SK-N-SH treated with all-trans-retinoic acid at 6 μM for 48 hours (cell line): ENCODE results near the gene PAPPA.

Experiments used
- ATAC-seq: fragments of 200-7000 bp; cut with Tn5 transposase; 3 replicates; pipeline ENCODE4 v1.9.1; 2020; ENCODE audit warnings: mild to moderate bottlenecking, moderate library complexity
- ARNTL ChIP-seq: fragments of 450-650 bp; formaldehyde crosslinking; IDR thresholded peaks from 2 replicates; pipeline ENCODE4 v1.5.0; 2020; ENCODE audit warnings: low read depth, mild to moderate bottlenecking, moderate library complexity, borderline replicate concordance
- BACH2 ChIP-seq: fragments of 250-450 bp; sonication (Bioruptor Pico); IDR thresholded peaks from 2 replicates; pipeline ENCODE4 v1.9.0; 2021; ENCODE audit warnings: mild to moderate bottlenecking, borderline replicate concordance
- CSDC2 ChIP-seq: fragments of 250-450 bp; sonication (Bioruptor Pico); IDR thresholded peaks from 2 replicates; pipeline ENCODE4 v1.5.0; 2020; ENCODE audit warnings: mild to moderate bottlenecking, moderate library complexity
- CSRNP3 ChIP-seq: fragments of 250-450 bp; sonication (Bioruptor Pico); IDR thresholded peaks from 2 replicates; pipeline ENCODE4 v1.5.1; 2021; ENCODE audit warnings: mild to moderate bottlenecking, moderate library complexity
- ESRRG ChIP-seq: fragments of 250-450 bp; sonication (Bioruptor Pico); IDR thresholded peaks from 2 replicates; pipeline ENCODE4 v1.6.1; 2021; ENCODE audit warnings: mild to moderate bottlenecking
- GLIS3 ChIP-seq: fragments of 250-450 bp; sonication (Bioruptor Pico); IDR thresholded peaks from 2 replicates; pipeline ENCODE4 v1.5.0; 2020; ENCODE audit warnings: mild to moderate bottlenecking, moderate library complexity
- ISL1 ChIP-seq: fragments of 250-450 bp; sonication (Bioruptor Pico); IDR thresholded peaks from 2 replicates; pipeline ENCODE4 v2.1.2; 2022; ENCODE audit warnings: mild to moderate bottlenecking, moderate library complexity
- OSR1 ChIP-seq: fragments of 250-450 bp; sonication (Bioruptor Pico); IDR thresholded peaks from 2 replicates; pipeline ENCODE4 v1.8.0; 2022; ENCODE audit warnings: moderate library complexity, mild to moderate bottlenecking, inconsistent platforms
- PATZ1 ChIP-seq: fragments of 250-450 bp; sonication (Bioruptor Pico); IDR thresholded peaks from 2 replicates; pipeline ENCODE4 v1.8.0; 2020; ENCODE audit warnings: mild to moderate bottlenecking, moderate library complexity, borderline replicate concordance
- POU6F1 ChIP-seq: fragments of 250-450 bp; sonication (Bioruptor Pico); IDR thresholded peaks from 2 replicates; pipeline ENCODE4 v1.8.0; 2021; ENCODE audit warnings: low read depth, mild to moderate bottlenecking, moderate library complexity, borderline replicate concordance
- RARB ChIP-seq: fragments of 250-450 bp; sonication (Bioruptor Pico); IDR thresholded peaks from 2 replicates; pipeline ENCODE4 v1.8.0; 2021; ENCODE audit warnings: mild to moderate bottlenecking, moderate library complexity
- SNAI2 ChIP-seq: fragments of 250-450 bp; sonication (Bioruptor Pico); IDR thresholded peaks from 2 replicates; pipeline ENCODE4 v1.5.0; 2020; ENCODE audit warnings: mild to moderate bottlenecking, moderate library complexity
- TCF4 ChIP-seq: fragments of 250-450 bp; sonication (Bioruptor Pico); IDR thresholded peaks from 2 replicates; pipeline ENCODE4 v1.8.0; 2021; ENCODE audit warnings: mild to moderate bottlenecking, moderate library complexity, borderline replicate concordance
- TOX ChIP-seq: fragments of 250-450 bp; sonication (Bioruptor Pico); IDR thresholded peaks from 2 replicates; pipeline ENCODE4 v1.8.0; 2021; ENCODE audit warnings: mild to moderate bottlenecking, moderate library complexity, borderline replicate concordance
- TSHZ2 ChIP-seq: fragments of 250-450 bp; sonication (Bioruptor Pico); IDR thresholded peaks from 2 replicates; pipeline ENCODE4 v1.5.0; 2020; ENCODE audit warnings: mild to moderate bottlenecking, moderate library complexity
- ZFP3 ChIP-seq: fragments of 250-450 bp; sonication (Bioruptor Pico); IDR thresholded peaks from 2 replicates; pipeline ENCODE4 v1.5.0; 2020; ENCODE audit warnings: mild to moderate bottlenecking, moderate library complexity
- ZFP30 ChIP-seq: fragments of 450-650 bp; formaldehyde crosslinking; IDR thresholded peaks from 2 replicates; pipeline ENCODE4 v1.5.0; 2022; ENCODE audit warnings: mild to moderate bottlenecking, moderate library complexity
- ZNF70 ChIP-seq: fragments of 450-650 bp; formaldehyde crosslinking; IDR thresholded peaks from 2 replicates; pipeline ENCODE4 v1.5.0; 2020; ENCODE audit warnings: mild to moderate bottlenecking, moderate library complexity

PAPPA gene

GRCh38 chr9:116271340-116271739, 117.7 kb downstream of the PAPPA start:
- ATAC-seq: no peak
- TF ChIP-seq BACH2: no peak
- TF ChIP-seq ISL1 (CRISPR knock-in tag): no peak
- TF ChIP-seq TOX: no peak
- TF ChIP-seq TCF4 (CRISPR knock-in tag): no peak
- TF ChIP-seq OSR1: no peak
- TF ChIP-seq ZFP30 (CRISPR knock-in tag): no peak
- no peak for TF ChIP-seq CSDC2 (CRISPR knock-in tag)
- no peak for TF ChIP-seq SNAI2 (CRISPR knock-in tag)
- TF ChIP-seq ZFP3 (CRISPR knock-in tag): no peak
- no peak for TF ChIP-seq ARNTL (CRISPR knock-in tag)
- no peak for TF ChIP-seq RARB (CRISPR knock-in tag)
- TF ChIP-seq CSRNP3 (CRISPR knock-in tag): no peak
- no peak for TF ChIP-seq POU6F1
- TF ChIP-seq GLIS3 (CRISPR knock-in tag): no peak
- no peak for TF ChIP-seq ESRRG (CRISPR knock-in tag)
- TF ChIP-seq PATZ1 (CRISPR knock-in tag): no peak
- no peak for TF ChIP-seq ZNF70 (CRISPR knock-in tag)

GRCh38 chr9:116271991-116272390, 118.4 kb downstream of the PAPPA start:
- no peak for ATAC-seq
- TF ChIP-seq POU6F1: no peak
- TF ChIP-seq ISL1 (CRISPR knock-in tag): no peak
- no peak for TF ChIP-seq TSHZ2
- no peak for TF ChIP-seq BACH2
- TF ChIP-seq GLIS3 (CRISPR knock-in tag): no peak
- no peak for TF ChIP-seq ARNTL (CRISPR knock-in tag)
- no peak for TF ChIP-seq CSRNP3 (CRISPR knock-in tag)
- TF ChIP-seq, all 23 proteins: peak for 0

- TF ChIP-seq ISL1 (CRISPR knock-in tag) (peak; percentile 37; the same call in 1 of the 2 replicates), ARNTL (CRISPR knock-in tag) (no peak)
- no peak for ATAC-seq
These were observed 120.7 kb downstream of the PAPPA start for GRCh38 chr9:116274293-116274692.
